HG03159 (cell line): Measurements from ENCODE around the gene QTRT2.

Source experiments
- ATAC-seq: cut with Tn5 transposase; IDR thresholded peaks from one replicate; pipeline ENCODE4 v1.9.1; 2021; ENCODE audit warnings: mild to moderate bottlenecking, moderate library complexity; ENCODE audit not compliant: unreplicated experiment

QTRT2 gene

DNA sequence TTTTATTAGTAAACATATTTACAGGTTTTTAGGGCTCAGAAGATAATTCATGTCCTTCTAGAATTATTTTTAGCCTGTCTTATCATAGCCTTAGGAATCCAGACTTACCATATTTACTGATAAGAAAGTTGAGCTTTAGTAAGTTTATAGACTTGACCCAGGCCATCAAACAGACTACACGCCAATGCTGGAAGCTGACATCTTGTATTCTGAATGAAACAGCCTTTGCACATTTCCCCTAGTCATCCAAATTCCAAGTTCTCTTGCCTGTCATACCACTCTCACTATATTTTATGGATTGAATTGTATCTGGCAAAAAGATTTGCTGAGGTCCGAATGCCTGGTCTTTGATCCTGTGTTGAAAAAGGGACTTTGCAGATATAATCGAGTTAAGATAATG, 63.7 kb downstream of the QTRT2 start:
- no peak for ATAC-seq

DNA sequence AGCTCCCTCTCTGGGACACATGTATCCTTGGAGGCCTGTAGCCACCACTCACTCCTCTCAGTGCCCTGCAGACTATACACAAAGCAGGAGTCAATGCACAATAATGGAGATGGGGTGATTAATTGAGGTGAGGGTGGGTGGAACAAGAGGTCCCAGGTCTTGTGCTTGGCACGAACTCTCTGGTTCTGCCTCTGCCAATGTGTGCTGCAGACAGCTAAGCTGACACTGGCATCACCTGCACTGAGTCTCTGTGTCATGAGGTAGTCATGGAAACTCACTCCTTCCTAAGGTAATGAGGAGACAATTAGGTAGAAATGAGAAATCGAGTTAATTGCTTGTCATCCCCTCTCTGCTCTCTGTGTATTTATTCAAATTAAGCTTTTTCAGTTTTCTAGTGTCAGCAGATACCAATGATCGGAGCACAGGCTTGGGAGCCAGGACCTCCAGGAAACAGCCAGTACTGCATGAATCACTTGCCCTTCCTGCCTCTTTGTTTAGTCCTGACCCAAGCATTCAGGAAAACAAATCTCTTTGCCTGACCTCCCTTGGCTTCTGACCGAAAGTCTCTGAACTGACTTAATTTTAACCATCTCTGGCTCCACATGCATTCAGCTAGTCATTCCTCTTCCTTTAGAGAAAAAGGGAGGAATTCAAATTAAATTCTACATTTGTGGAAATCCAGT, 65.6 kb downstream of the QTRT2 start:
- no peak for ATAC-seq

DNA sequence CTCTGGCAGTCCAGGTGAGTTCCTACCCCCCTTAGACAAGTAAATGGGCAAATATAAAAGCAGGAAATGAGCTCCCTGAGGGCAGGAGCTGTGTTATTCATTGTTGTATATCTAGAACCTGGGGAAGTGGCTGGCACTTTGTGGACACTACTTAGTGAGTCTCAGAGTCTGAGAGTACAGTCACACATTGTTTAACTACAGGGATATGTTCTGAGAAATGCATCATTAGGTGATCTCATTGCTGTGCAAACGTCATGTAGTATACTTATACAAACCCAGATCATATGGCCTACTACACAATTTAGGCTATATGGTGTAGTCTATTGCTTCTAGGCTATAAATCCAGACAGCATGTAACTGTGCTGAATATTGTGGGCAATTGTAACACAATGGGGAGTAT, 69.9 kb downstream of the QTRT2 start:
- no peak for ATAC-seq

DNA sequence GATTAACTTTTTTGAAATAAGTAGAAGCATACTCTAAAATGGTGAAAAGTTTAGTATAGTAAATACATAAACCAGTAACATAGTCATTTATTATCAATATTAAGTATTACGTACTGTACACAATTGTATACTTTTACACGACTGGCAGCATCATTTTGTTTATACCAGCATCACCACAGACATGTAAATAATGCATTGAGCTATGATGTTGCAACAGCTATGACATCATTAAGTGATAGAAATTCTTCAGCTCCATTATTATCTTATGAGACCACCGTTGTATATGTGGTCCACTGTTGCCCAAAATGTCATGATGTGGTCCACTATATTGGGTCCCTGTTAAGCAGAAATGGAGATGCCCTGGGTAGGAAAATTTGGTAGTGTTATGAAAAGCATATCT, 71.0 kb downstream of the QTRT2 start:
- ATAC-seq = no peak

DNA sequence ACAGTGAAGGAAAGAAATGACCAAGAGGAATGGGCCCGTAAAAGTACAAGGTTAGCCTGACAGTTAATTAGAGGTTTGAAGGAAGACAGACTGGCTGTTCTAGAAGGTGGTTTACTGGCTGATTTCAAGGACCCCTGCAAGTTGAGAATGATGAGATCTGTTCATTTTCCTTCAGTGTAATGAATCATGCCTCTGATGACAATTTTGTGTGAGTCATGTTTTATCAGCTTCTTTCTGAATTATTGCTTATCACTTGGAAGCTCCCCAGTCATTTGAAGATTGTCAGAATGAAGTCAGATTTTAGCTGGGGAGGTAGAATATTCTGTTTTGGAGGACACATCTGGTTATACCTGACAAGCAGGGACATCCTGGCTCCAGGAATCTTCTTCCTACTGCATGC, 71.7 kb downstream of the QTRT2 start:
- ATAC-seq = no peak

DNA sequence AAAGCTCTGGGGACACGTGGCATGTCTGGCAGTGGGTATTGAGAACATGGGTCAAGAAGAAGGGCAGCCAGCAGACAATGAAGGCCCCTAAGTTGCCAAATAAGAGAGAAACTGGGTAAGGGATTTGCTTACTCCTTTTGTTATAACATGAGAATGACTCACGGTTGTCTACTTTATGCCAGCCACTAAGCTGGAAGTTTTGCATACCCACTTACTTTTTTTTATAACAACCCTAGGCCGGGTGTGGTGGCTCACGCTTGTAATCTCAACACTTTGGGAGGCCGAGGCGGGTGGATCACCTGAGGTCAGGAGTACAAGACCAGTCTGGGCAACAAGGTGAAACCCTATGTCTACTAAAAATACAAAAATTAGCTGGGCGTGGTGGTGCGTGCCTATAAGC, 72.3 kb downstream of the QTRT2 start:
- no peak for ATAC-seq

DNA sequence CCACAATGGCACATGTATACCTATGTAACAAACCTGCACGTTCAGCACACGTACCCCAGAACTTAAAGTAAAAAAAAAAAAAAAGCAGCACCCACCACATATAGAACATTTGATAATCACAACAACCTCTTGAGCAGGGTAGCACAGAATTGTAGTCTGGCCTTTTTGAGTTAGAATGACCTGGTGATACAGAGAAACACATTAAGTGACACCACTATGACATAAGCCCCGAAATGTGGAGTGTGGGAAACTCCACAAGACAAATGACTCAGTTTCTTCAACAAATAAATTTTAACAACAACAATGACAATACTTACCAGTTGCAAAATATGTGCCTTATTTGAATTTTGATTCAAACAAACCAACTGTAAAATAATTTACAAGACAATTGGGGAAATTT, 76.0 kb downstream of the QTRT2 start:
- no peak for ATAC-seq

DNA sequence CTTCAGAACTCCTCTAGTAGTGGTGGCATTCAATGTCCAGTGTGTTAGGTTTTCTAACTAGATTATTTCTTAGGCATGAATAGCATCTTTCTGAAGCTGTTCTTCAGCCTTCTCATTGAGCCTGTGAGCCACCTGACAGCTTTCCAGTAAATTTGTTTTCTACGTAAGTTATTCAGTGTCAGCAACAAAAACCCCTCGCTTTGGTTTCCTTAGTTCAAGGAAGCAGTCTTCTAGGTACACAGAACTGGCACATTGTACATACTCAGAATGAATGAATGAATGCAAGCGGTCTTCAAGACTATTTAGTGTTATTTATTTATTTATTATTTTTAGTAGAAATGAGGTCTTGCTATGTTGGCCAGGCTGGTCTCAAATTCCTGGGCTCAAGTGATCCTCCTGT, 77.4 kb downstream of the QTRT2 start:
- ATAC-seq = no peak
